ENCODE measurements around the gene TPD52L1. TPM values are rescaled to one million over a fixed set of nuclear protein-coding genes. Genes with fewer than 3 reads are reported as not detected.

Gene TPD52L1
- total and polyA plus RNA-seq, 2 experiments from 2014 or later = 22.8 to 24.0 TPM

DNA sequence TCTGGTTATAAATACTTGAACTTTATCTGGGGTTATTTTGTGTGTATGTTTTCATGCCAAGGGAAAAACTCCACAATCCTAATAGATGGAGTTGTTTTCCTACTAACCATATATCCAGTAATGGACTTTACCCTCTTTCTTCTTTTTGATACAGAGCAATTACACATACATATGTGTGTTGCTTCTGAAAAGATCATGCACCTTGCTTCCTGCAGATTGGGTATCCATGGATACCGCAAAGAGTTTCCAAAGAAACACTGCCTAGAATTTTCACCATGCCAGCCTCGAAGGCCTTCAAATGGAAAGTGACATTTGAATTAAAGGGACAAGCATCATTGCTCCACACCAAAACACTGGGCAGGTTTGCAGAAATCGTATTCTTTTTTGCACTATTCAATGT is 121.4 kb downstream of the TPD52L1 start (continued):
- TF ChIP-seq, protein P1, sequence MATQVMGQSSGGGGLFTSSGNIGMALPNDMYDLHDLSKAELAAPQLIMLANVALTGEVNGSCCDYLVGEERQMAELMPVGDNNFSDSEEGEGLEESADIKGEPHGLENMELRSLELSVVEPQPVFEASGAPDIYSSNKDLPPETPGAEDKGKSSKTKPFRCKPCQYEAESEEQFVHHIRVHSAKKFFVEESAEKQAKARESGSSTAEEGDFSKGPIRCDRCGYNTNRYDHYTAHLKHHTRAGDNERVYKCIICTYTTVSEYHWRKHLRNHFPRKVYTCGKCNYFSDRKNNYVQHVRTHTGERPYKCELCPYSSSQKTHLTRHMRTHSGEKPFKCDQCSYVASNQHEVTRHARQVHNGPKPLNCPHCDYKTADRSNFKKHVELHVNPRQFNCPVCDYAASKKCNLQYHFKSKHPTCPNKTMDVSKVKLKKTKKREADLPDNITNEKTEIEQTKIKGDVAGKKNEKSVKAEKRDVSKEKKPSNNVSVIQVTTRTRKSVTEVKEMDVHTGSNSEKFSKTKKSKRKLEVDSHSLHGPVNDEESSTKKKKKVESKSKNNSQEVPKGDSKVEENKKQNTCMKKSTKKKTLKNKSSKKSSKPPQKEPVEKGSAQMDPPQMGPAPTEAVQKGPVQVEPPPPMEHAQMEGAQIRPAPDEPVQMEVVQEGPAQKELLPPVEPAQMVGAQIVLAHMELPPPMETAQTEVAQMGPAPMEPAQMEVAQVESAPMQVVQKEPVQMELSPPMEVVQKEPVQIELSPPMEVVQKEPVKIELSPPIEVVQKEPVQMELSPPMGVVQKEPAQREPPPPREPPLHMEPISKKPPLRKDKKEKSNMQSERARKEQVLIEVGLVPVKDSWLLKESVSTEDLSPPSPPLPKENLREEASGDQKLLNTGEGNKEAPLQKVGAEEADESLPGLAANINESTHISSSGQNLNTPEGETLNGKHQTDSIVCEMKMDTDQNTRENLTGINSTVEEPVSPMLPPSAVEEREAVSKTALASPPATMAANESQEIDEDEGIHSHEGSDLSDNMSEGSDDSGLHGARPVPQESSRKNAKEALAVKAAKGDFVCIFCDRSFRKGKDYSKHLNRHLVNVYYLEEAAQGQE (IDR thresholded peaks at IDR 0.05; ENCODE audit: unreplicated experiment) = no peak
- TF ChIP-seq POLR2AphosphoS5 (IDR thresholded peaks at IDR 0.05; ENCODE audit: low read depth) = no peak

DNA sequence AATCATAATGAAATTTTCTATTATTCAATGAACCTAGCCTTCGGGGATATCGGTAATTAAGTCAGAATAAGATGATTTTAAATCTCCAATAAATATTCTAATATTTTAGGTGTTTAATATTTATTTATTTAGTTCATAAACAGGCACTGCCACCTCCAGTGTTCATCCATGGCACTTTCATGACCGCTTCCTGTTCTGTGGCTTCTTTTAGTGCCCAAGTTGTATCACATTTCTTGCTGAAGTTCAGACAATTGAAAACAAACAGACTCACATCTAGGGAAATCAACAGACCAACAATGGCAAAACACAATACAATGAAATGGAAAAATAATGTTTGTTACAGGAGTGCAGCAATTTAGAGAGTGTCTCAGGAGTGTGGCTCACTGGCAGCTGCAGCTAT is 122.2 kb downstream of the TPD52L1 start:
- TF ChIP-seq CREB1 (CRISPR knock-in tag; IDR thresholded peaks at IDR 0.05; ENCODE audit: low read depth) (no peak), ZNF331 (CRISPR knock-in tag; IDR thresholded peaks at IDR 0.05; ENCODE audit: low read depth) (no peak), POLR2AphosphoS5 (IDR thresholded peaks at IDR 0.05; ENCODE audit: low read depth) (no peak), NANOG (IDR thresholded peaks at IDR 0.05; ENCODE audit: borderline replicate concordance) (no peak), EZH2phosphoT487 (IDR thresholded peaks at IDR 0.05; ENCODE audit: unreplicated experiment) (no peak), EZH2 (IDR thresholded peaks at IDR 0.05; ENCODE audit: low read depth, unreplicated experiment) (no peak)
- TF ChIP-seq, protein P1 (IDR thresholded peaks at IDR 0.05; ENCODE audit: unreplicated experiment) = no peak
- TF ChIP-seq, protein P2, sequence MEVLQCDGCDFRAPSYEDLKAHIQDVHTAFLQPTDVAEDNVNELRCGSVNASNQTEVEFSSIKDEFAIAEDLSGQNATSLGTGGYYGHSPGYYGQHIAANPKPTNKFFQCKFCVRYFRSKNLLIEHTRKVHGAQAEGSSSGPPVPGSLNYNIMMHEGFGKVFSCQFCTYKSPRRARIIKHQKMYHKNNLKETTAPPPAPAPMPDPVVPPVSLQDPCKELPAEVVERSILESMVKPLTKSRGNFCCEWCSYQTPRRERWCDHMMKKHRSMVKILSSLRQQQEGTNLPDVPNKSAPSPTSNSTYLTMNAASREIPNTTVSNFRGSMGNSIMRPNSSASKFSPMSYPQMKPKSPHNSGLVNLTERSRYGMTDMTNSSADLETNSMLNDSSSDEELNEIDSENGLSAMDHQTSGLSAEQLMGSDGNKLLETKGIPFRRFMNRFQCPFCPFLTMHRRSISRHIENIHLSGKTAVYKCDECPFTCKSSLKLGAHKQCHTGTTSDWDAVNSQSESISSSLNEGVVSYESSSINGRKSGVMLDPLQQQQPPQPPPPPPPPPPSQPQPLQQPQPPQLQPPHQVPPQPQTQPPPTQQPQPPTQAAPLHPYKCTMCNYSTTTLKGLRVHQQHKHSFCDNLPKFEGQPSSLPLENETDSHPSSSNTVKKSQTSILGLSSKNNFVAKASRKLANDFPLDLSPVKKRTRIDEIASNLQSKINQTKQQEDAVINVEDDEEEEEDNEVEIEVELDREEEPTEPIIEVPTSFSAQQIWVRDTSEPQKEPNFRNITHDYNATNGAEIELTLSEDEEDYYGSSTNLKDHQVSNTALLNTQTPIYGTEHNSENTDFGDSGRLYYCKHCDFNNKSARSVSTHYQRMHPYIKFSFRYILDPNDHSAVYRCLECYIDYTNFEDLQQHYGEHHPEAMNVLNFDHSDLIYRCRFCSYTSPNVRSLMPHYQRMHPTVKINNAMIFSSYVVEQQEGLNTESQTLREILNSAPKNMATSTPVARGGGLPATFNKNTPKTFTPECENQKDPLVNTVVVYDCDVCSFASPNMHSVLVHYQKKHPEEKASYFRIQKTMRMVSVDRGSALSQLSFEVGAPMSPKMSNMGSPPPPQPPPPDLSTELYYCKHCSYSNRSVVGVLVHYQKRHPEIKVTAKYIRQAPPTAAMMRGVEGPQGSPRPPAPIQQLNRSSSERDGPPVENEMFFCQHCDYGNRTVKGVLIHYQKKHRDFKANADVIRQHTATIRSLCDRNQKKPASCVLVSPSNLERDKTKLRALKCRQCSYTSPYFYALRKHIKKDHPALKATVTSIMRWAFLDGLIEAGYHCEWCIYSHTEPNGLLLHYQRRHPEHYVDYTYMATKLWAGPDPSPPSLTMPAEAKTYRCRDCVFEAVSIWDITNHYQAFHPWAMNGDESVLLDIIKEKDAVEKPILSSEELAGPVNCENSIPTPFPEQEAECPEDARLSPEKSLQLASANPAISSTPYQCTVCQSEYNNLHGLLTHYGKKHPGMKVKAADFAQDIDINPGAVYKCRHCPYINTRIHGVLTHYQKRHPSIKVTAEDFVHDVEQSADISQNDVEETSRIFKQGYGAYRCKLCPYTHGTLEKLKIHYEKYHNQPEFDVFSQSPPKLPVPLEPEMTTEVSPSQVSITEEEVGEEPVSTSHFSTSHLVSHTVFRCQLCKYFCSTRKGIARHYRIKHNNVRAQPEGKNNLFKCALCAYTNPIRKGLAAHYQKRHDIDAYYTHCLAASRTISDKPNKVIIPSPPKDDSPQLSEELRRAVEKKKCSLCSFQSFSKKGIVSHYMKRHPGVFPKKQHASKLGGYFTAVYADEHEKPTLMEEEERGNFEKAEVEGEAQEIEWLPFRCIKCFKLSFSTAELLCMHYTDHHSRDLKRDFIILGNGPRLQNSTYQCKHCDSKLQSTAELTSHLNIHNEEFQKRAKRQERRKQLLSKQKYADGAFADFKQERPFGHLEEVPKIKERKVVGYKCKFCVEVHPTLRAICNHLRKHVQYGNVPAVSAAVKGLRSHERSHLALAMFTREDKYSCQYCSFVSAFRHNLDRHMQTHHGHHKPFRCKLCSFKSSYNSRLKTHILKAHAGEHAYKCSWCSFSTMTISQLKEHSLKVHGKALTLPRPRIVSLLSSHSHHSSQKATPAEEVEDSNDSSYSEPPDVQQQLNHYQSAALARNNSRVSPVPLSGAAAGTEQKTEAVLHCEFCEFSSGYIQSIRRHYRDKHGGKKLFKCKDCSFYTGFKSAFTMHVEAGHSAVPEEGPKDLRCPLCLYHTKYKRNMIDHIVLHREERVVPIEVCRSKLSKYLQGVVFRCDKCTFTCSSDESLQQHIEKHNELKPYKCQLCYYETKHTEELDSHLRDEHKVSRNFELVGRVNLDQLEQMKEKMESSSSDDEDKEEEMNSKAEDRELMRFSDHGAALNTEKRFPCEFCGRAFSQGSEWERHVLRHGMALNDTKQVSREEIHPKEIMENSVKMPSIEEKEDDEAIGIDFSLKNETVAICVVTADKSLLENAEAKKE (CRISPR knock-in tag; IDR thresholded peaks at IDR 0.05) = no peak
- no peak overlapping the region for H3K4me2 ChIP-seq
- H2AFZ ChIP-seq = no peak overlapping the region
- H3K4me3 Mint-ChIP-seq = no peak overlapping the region
- no peaks in the 10 kb centered on the region for H3K27me3 ChIP-seq (ENCODE audit: insufficient read depth)
- peaks cover 2% of the 10 kb centered on the region for H3K27me3 Mint-ChIP-seq (ENCODE audit: insufficient read depth, low read depth, poor library complexity)
- no peak overlapping the region for H3K27ac Mint-ChIP-seq
- no peaks in the 10 kb centered on the region for H3F3A ChIP-seq (replicated peaks; ENCODE audit: low read depth)
- peaks cover 5% of the 10 kb centered on the region; the same call in 1 of the 2 replicates for H3K4me1 ChIP-seq (ENCODE audit: insufficient read depth)
- H3K79me2 ChIP-seq (replicated peaks; ENCODE audit: insufficient read depth) = no peaks in the 10 kb centered on the region
- no peak overlapping the region for H3K27ac ChIP-seq (ENCODE audit: low read depth)
- peaks cover 2% of the 10 kb centered on the region; the same call in 1 of the 3 replicates for H3K9me3 Mint-ChIP-seq
- 0 out of 2 replicates have a peak, but pooled peaks cover 7% of the 10 kb centered on the region for H3K36me3 ChIP-seq (ENCODE audit: insufficient read depth)
- no peak for ATAC-seq
- H3K4me1 Mint-ChIP-seq = peaks cover 14% of the 10 kb centered on the region; the same call in 2 of the 3 replicates
- DNase-seq (ENCODE audit: low spot score) = no peak
- H3K4me3 ChIP-seq = no peak overlapping the region
- no peaks in the 10 kb centered on the region; the same call in none of the 2 replicates for H4K20me1 ChIP-seq (replicated peaks; ENCODE audit: insufficient read depth)
- no peaks in the 10 kb centered on the region for H3K9me2 ChIP-seq (ENCODE audit: insufficient read depth)
- H3K36me3 Mint-ChIP-seq (ENCODE audit: low read depth) = peaks cover 36% of the 10 kb centered on the region

Measured in GM23338 (cell line).